ENCODE measurements around the gene SLC5A10.
"Not testable (repeated sequence)": the region's sequence is repeated elsewhere in the genome, so short reads cannot be mapped to it uniquely, and the experiment has no call there.

Gene SLC5A10

DNA sequence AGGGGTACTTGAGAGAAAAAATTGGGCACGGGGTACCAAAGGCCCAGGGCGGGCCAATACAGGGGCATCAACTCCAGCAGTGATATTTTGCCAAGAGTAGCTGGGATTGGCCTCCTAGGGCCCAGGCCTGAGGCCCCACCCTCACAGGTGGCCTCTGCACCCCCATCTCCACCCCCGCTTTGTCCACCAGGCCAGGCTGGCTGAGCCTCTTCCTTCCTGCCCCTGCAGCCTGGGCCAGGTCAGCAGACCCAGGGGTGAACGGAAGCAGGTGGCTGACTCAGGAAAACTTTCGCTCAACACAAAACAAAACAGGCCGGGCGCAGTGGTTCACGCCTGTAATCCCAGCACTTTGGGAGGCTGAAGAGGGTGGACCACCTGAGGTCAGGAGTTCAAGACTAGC, 91.1 kb downstream of the SLC5A10 start:
- not testable (repeated sequence) for DNase-seq (ENCODE audit: low read depth)

DNA sequence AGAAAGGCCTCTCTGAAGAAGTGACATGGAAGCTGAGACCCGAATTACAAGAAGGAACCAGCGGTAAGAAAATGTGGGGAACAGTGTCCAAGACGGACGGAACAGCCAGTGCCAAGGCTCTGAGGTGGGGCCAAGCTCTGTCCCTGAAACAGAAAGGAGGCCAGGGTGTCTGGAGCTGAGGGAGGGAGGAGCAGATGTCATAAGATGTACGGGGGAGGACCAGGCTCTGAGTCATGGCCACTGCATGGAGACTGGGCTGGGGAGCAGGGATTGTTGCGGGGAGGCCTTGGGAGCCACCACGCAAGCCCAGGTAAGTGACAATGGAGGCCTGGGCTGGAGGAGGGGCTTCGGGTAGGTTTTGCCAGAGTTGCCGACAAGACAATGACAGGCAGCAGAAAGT, 92.7 kb downstream of the SLC5A10 start:
- not testable (repeated sequence) for DNase-seq (ENCODE audit: low read depth)

DNA sequence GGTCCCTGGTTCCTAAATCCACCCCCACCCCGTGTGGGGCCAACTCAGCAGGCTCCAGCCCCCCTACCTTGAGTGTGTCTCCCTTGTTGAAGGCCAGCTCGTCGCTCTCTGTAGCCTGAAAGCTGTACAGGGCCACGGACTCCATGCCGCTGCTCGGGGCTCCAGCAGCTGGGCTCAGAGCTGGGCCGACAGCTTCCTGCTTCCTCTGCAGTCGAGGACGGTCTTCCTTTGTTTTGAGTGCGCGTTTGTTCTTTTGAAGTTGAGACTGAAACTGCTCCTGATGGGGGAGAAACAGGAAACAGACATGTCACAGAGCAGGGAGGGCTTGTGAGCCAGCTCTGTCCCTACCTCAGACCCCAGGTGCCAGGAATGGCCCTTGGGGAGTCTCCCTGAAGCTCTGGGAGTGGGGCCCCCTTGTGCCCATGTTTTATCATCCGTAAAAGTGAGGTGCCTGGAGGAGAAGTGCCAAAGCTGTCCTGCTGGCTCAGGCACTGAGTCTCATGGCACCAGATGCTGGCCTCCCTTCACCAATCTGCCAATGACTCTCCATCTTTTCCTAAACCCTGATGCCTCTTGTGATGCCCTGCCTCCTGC, 94.9 kb downstream of the SLC5A10 start, which contains the start of gene GRAP:
Gene GRAP, minus strand, starts transcription at position 176 of the 594 bp plus-strand sequence. Its CDS starts 31 bp downstream, at position 145.
- not testable (repeated sequence) for DNase-seq (ENCODE audit: low read depth)

DNA sequence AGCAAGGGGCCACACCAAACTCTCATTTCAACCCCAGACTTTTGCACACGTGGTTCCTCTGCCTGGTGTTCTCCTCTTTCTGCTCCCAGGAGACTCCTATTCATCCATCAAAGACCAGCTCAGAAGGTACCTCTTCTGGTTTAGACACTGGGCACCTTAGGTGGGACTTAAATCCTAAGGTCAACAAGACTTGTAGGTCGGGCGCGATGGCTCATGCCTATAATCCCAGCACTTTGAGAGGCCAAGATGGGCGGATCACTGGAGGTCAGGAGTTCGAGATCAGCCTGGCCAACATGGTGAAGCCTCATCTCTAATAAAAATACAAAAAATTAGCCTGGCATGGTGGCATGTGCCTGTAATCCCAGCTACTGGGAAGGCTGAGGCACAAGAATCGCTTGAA, 95.5 kb downstream of the SLC5A10 start:
- not testable (repeated sequence) for DNase-seq (ENCODE audit: low read depth)

DNA sequence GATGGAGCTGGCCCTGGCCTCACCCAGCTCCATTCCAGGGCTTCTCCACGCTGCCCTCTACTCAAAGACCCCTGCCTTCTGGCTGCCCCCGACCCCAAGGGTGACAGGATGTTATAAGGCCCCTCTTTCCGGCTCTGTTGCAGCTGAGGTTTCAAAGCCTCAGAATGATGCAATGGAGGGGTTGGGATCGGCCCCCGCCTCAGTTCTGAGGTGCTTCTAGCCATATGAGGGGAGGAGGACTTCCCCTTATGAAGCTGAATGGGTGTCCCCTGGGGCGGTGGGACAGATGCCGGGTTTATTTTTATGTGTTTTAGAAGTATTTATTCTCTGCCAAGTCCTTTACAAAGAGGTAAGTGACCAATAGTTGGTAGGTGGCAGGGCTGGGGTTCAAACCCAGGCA, 96.9 kb downstream of the SLC5A10 start:
- DNase-seq (ENCODE audit: low read depth) = not testable (repeated sequence)

DNA sequence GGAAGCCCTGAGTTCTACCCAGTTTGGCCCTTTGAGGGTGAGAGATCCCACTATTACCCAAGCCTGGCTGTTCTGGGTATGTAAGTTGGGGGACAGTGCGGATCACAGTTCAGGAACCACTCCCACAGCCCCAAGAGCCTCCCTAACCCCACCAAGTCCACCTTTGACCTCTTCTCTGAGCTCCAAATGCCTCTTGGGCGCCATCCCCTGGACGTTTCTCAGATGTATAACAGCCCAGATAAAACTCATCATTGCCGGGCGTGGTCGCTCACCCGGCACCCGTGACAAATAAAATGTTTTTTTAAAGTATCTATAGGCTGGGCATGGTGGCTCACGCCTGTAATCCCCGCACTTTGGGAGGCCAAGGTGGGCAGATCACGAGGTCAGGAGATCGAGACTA, 103.5 kb downstream of the SLC5A10 start:
- not testable (repeated sequence) for DNase-seq (ENCODE audit: low read depth)

DNA sequence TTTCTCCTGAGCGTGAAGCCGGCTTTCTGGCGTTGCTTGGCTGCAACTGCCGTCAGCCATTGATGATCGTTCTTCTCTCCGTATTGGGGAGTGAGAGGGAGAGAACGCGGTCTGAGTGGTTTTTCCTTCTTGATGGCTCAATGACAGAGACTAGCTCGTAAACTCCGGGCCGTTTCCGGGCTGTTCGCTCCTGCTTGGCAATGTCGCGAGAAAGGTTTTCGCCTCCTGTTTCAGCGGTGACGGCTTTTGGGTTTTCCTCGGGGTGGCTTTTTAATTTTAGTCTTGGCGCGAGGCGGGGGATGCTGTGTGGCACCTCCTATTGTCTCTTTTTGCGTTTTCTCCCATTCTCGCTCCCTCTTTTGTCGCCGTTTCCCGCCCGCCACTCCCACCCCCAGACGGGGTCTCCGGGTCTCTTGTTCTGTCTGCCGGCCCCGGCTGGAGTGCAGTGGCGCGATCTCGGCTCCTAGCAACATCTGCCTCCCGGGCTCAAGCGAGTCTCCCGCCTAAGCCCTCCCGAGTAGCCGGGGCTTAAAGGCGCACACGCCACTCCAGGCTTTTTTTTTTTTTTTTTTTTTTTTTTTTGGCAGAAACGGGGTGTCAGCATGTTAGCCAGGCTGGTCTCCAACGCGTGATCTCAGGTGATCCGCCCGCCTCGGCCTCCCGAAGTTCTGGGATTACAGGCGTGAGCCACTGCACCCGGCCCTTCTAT, 110.2 kb downstream of the SLC5A10 start:
- not testable (repeated sequence) for DNase-seq (ENCODE audit: low read depth)

DNA sequence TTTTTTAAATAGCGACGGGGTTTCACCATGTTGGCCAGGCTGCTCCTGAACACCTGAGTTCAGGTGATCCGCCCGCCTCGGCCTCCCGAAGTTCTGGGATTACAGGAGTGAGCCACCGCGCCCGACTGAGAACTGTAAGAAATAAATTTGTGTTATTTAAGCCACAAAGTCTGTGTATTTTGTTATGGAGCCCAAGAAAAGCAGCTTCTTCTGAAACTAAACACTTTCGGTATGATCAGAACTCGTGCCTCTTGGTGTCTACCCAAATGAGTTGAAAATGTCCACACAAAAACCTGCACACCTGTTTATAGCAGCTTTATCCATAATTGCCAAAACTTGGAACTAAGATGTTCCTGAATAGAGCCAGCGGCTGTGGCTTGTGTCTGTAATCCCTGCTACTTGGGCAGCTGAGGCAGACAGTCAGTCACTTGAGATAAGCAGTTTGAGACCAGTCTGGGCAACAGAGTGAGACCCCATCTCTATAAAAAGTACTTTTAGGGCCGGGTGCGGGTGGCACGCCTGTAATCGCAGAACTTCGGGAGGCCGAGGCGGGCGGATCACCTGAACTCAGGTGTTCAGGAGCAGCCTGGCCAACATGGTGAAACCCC, 110.9 kb downstream of the SLC5A10 start:
- DNase-seq (ENCODE audit: low read depth) = not testable (repeated sequence)

DNA sequence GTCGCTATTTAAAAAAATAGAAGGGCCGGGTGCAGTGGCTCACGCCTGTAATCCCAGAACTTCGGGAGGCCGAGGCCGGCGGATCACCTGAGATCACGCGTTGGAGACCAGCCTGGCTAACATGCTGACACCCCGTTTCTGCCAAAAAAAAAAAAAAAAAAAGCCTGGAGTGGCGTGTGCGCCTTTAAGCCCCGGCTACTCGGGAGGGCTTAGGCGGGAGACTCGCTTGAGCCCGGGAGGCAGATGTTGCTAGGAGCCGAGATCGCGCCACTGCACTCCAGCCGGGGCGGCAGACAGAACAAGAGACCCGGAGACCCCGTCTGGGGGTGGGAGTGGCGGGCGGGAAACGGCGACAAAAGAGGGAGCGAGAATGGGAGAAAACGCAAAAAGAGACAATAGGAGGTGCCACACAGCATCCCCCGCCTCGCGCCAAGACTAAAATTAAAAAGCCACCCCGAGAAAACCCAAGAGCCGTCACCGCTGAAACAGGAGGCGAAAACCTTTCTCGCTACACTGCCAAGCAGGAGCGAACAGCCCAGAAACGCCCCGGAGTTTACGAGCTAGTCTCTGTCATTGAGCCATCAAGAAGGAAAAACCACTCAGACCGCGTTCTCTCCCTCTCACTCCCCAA, 111.5 kb downstream of the SLC5A10 start:
- DNase-seq (ENCODE audit: low read depth) = not testable (repeated sequence)

DNA sequence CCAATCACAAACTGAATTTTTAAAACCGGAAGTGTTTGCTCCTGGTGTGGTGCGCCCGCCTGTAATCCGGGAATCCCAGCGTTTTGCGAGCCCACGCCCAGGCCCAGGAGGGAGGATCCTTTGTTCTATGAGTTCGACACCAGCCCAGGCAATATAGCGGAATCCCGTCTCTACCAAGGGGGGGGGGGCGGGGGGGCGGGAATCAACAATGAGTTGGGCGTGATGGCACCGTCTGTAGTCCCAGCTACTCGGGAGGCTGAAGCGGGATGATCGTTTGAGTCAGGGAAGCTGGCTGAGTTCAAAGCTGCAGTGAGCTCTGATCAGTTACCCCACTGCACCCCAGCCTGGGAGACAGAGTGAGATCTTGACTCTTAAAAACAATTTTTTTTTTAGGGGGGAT, 112.4 kb downstream of the SLC5A10 start:
- DNase-seq (ENCODE audit: low read depth) = not testable (repeated sequence)

DNA sequence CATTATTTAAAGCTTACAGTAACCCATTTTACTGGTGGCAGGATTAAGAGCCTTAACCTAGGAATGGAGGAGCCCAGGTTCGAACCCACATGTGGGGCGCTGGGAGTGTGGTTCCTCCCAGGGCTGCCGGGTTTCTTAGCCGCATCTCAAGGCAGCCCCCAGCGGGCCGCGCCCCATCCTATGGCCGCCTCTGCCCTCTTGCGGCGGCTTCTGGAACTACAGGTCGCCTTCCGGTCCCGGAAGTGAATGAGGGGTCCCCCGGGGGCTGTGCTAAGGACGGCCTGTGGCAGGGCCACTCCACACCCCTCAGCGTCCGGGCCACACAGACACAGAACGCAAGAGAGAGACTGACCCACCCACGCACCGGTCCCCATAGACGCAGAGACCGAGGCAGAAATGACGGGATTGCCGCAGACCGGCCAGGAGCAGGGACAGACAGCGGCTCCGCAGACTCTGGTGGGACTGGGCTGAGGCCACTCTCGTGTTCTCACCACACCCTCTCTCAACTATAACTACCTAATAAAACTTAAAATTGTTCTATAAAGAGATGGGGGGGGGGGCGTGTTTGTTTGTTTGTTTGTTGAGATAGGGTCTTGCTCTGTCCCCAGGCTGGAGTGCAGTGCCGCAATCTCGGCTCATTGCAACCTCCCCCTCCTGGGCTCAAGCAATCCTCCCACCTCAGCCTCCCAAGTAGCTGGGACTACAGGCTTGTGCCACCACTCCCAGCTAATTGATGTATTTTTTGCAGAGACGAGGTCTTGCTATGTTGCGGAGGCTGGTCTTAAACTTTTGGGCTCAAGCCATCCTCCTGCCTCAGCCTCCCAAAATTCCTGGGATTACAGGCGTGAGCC, 118.6 kb downstream of the SLC5A10 start:
- not testable (repeated sequence) for DNase-seq (ENCODE audit: low read depth)

All from fibroblast of gingiva (primary cell).